ENCODE data around the gene IDNK. TPM values are rescaled to one million over a fixed set of nuclear protein-coding genes. Genes with fewer than 3 reads are reported as not detected.

The IDNK gene
- total and polyA plus RNA-seq, 7 experiments from 2014 or later = 8.5 to 15.3 (median 10.9) TPM

- no peak for ATAC-seq
- H3K27me3 ChIP-seq (ENCODE audit: control insufficient read depth in 2 of 2, insufficient read depth in 2 of 2, low read length in 2 of 2) = no peaks in the 10 kb centered on the region
- Mint-ChIP-seq H3K4me3 (no peak overlapping the region), H3K4me1 (peaks cover 13 to 37% (median 26%) of the 10 kb centered on the region in 7 donors), H3K36me3 (peaks cover 4 to 40% (median 24%) of the 10 kb centered on the region in 5 donors), H3K27ac (peak overlapping the region in 2 of 9 donors; percentile 3 to 60), H3K27me3 (no peaks in the 10 kb centered on the region), H3K9me3 (no peaks in the 10 kb centered on the region)
- H3K9me3 ChIP-seq (ENCODE audit: control insufficient read depth in 2 of 3, low read length in 3 of 3) = no peaks in the 10 kb centered on the region
- H3K4me1 ChIP-seq (ENCODE audit: control insufficient read depth in 2 of 2, insufficient read depth in 2 of 2, low read length in 2 of 2) = no peaks in the 10 kb centered on the region
- H3K4me3 ChIP-seq (ENCODE audit: low read length) = no peak overlapping the region
- peaks cover 5 to 58% (median 18%) of the 10 kb centered on the region in 3 experiments for H3K36me3 ChIP-seq (ENCODE audit: control insufficient read depth in 2 of 3, insufficient read depth in 3 of 3, low read length in 3 of 3)
- no peak overlapping the region for H3K27ac ChIP-seq (ENCODE audit: low read depth, low read length)
- ChIA-PET CTCF (no interaction called here), POLR2A (no interaction called here)
- intact Hi-C loops (cut with micrococcal nuclease) = no loop called here
- no peak for DNase-seq
These were observed 58.5 kb downstream of the IDNK start for GRCh38 chr9:83681490-83681889.

- ATAC-seq (no peak), DNase-seq (no peak)
- no peak overlapping the region for H3K27ac ChIP-seq (ENCODE audit: low read depth, low read length)
- H3K36me3 ChIP-seq (ENCODE audit: control insufficient read depth in 2 of 3, insufficient read depth in 3 of 3, low read length in 3 of 3) = no peaks in the 10 kb centered on the region
- Mint-ChIP-seq H3K4me1 (peaks cover 50 to 86% (median 79%) of the 10 kb centered on the region in 7 donors), H3K27ac (peak overlapping the region in 5 of 9 donors; percentile 25 to 76 (median 61)), H3K9me3 (no peaks in the 10 kb centered on the region), H3K36me3 (peaks cover 0 to 10% (median 5%) of the 10 kb centered on the region in 5 donors), H3K4me3 (peak overlapping the region in 6 of 10 donors; percentile 20 to 64 (median 60)), H3K27me3 (no peaks in the 10 kb centered on the region)
- intact Hi-C loops (cut with micrococcal nuclease) = loop anchor here in 1 of 2 donors (1.0 kb wide), 1 partner anchor 19 kb away; no protein-coding TSS in a partner anchor
- ChIA-PET CTCF (no interaction called here), POLR2A (interaction anchor here (0.6 kb wide), 1 partner anchor 87 kb away, joined by 3 read pairs; no protein-coding TSS in a partner anchor)
- H3K4me3 ChIP-seq (ENCODE audit: low read length) = no peak overlapping the region
- peaks cover 14 to 17% of the 10 kb centered on the region in 2 donors for H3K4me1 ChIP-seq (ENCODE audit: control insufficient read depth in 2 of 2, insufficient read depth in 2 of 2, low read length in 2 of 2)
- H3K27me3 ChIP-seq (ENCODE audit: control insufficient read depth in 2 of 2, insufficient read depth in 2 of 2, low read length in 2 of 2) = no peaks in the 10 kb centered on the region
- no peaks in the 10 kb centered on the region for H3K9me3 ChIP-seq (ENCODE audit: control insufficient read depth in 2 of 3, low read length in 3 of 3)
These were observed 66.0 kb downstream of the IDNK start for GRCh38 chr9:83688921-83689320.

GRCh38 chr9:83691492-83691891, 68.5 kb downstream of the IDNK start:
- no peaks in the 10 kb centered on the region for H3K36me3 ChIP-seq (ENCODE audit: control insufficient read depth in 2 of 3, insufficient read depth in 3 of 3, low read length in 3 of 3)
- no peaks in the 10 kb centered on the region for H3K9me3 ChIP-seq (ENCODE audit: control insufficient read depth in 2 of 3, low read length in 3 of 3)
- peaks cover 14 to 23% of the 10 kb centered on the region in 2 donors for H3K4me1 ChIP-seq (ENCODE audit: control insufficient read depth in 2 of 2, insufficient read depth in 2 of 2, low read length in 2 of 2)
- DNase-seq (no peak), ATAC-seq (no peak)
- intact Hi-C loops (cut with micrococcal nuclease) = loop anchor here in 1 of 2 donors (1.0 kb wide), 1 partner anchor 9 kb away; no protein-coding TSS in a partner anchor
- no peaks in the 10 kb centered on the region for H3K27me3 Mint-ChIP-seq
- H3K4me3 ChIP-seq (ENCODE audit: low read length) = no peak overlapping the region
- H3K4me3 Mint-ChIP-seq = peak overlapping the region in 7 of 10 donors; percentile 8 to 67 (median 56)
- H3K36me3 Mint-ChIP-seq = peaks cover 0 to 10% (median 2%) of the 10 kb centered on the region in 5 donors
- peaks cover 54 to 93% (median 88%) of the 10 kb centered on the region in 7 donors for H3K4me1 Mint-ChIP-seq
- POLR2A ChIA-PET = interaction anchor here (2.7 kb wide), 1 partner anchor 16 kb away, joined by 16 read pairs; the partner anchor contains the start of gene UBQLN1
- H3K27me3 ChIP-seq (ENCODE audit: control insufficient read depth in 2 of 2, insufficient read depth in 2 of 2, low read length in 2 of 2) = no peaks in the 10 kb centered on the region
- CTCF ChIA-PET = interaction anchor here (0.8 kb wide), 1 partner anchor 70 kb away, joined by 3 read pairs; no protein-coding TSS in a partner anchor
- H3K27ac ChIP-seq (ENCODE audit: low read depth, low read length) = no peak overlapping the region
- no peaks in the 10 kb centered on the region for H3K9me3 Mint-ChIP-seq
- peak overlapping the region in 7 of 9 donors; percentile 0 to 68 (median 16) for H3K27ac Mint-ChIP-seq

Other genes with a start within 250 kb of the IDNK start
- 1 to 10 TPM in 2 of 5 experiments, under 1 TPM in 3; 0.85 to 2.5 (median 0.92) TPM for gene FRMD3, start 84.7 kb upstream of the IDNK start, total RNA-seq
- gene FRMD3, start 84.7 kb upstream of the IDNK start, polyA plus RNA-seq = 1 to 10 TPM in 1 of 2 donors, not detected in 1; 1.1 TPM
- 100 to 1,000 TPM; 104 to 139 (median 114) TPM for gene UBQLN1, start 84.8 kb downstream of the IDNK start, total RNA-seq
- gene UBQLN1, start 84.8 kb downstream of the IDNK start, polyA plus RNA-seq = 10 to 100 TPM; 71.8 to 82.3 TPM
- gene GKAP1, start 194.6 kb downstream of the IDNK start, total RNA-seq = 10 to 100 TPM in 2 of 5 experiments, 1 to 10 TPM in 3; 2.9 to 16.2 (median 8.7) TPM
- gene GKAP1, start 194.6 kb downstream of the IDNK start, polyA plus RNA-seq = 1 to 10 TPM; 4.5 to 6.0 TPM

Data from naive thymus-derived CD4-positive, alpha-beta T cell (primary cell).